Effector memory CD4-positive, alpha-beta T cell (primary cell): ENCODE data around the gene SNX20.

Experiments used
- DNase-seq, 3 donors: peaks; one replicate each; pipeline ENCODE4 v3.0.0-alpha.2; 2020
- H3K27ac ChIP-seq: 2 replicates; pipeline ENCODE4 v1.7.0; 2013; ENCODE audit warnings: mild to moderate bottlenecking, low read length, moderate library complexity; ENCODE audit not compliant: insufficient read depth, poor library complexity, severe bottlenecking
- H3K27me3 ChIP-seq: replicated peaks from 2 replicates; pipeline ENCODE4 v1.7.0; 2013; ENCODE audit warnings: mild to moderate bottlenecking, low read length; ENCODE audit not compliant: insufficient read depth, control insufficient read depth, poor library complexity, severe bottlenecking
- H3K36me3 ChIP-seq: 2 replicates; pipeline ENCODE4 v1.7.0; 2013; ENCODE audit warnings: mild to moderate bottlenecking, low read length, moderate library complexity; ENCODE audit not compliant: control insufficient read depth, insufficient read depth
- H3K4me1 ChIP-seq: 2 replicates; pipeline ENCODE4 v1.7.0; 2013; ENCODE audit warnings: low read length, mild to moderate bottlenecking; ENCODE audit not compliant: control insufficient read depth, insufficient read depth, poor library complexity, severe bottlenecking
- H3K4me3 ChIP-seq: 2 replicates; pipeline ENCODE4 v1.7.0; 2013; ENCODE audit warnings: low read length, low read depth, mild to moderate bottlenecking; ENCODE audit not compliant: insufficient read depth, poor library complexity, severe bottlenecking
- H3K9me3 ChIP-seq: 2 replicates; pipeline ENCODE4 v1.7.0; 2013; ENCODE audit warnings: mild to moderate bottlenecking, low read length, moderate library complexity; ENCODE audit not compliant: control insufficient read depth

The SNX20 gene

DNA sequence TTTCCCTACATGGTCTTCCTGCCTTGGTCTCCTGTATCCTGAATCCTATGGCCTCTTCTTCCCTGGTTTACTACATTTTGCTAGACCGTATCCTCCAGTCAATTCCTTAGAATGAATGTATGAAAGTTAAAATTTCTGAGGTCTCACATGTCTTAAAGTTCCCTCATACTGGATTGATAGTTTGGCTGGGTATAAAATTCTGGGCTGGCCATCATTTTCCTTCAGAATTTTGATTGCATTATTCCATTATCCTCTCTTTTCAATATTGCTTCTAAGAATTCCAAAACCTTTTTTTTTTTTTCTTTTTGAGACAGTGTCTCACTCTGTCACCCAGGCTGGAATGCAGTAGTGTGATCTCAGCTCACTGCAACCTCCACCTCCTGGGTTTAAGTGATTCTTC is 23.1 kb upstream of the SNX20 start:
- Histone ChIP-seq H3K27ac (no peak overlapping the region), H3K4me3 (no peak overlapping the region), H3K9me3 (peaks cover 8% of the 10 kb centered on the region), H3K36me3 (peaks cover 5% of the 10 kb centered on the region), H3K27me3 (no peaks in the 10 kb centered on the region), H3K4me1 (peaks cover 22% of the 10 kb centered on the region)
- DNase-seq, result no peak

DNA sequence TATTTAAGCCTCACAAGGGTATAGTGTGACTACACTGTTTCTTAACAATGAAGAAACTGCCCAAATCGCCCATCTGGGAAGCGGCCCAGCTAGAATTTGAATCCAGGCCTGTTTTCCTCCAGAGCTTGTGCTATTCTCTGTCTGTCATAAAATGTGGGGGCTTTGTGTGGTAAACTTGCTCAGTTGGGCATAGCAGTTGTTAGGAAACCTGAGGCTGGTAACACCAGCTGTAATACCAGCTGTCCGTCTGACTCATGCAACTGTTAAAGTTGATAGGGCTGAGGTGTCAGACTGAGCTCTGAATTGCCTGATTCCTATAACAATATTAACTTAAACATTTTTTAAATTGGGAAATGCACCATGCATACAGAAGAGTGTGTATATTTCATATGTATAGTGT is 21.6 kb upstream of the SNX20 start:
- Histone ChIP-seq H3K27me3 (no peaks in the 10 kb centered on the region), H3K4me3 (no peak overlapping the region), H3K36me3 (peaks cover 5% of the 10 kb centered on the region), H3K9me3 (peaks cover 8% of the 10 kb centered on the region), H3K4me1 (peaks cover 11% of the 10 kb centered on the region), H3K27ac (no peak overlapping the region)
- DNase-seq, result no peak

DNA sequence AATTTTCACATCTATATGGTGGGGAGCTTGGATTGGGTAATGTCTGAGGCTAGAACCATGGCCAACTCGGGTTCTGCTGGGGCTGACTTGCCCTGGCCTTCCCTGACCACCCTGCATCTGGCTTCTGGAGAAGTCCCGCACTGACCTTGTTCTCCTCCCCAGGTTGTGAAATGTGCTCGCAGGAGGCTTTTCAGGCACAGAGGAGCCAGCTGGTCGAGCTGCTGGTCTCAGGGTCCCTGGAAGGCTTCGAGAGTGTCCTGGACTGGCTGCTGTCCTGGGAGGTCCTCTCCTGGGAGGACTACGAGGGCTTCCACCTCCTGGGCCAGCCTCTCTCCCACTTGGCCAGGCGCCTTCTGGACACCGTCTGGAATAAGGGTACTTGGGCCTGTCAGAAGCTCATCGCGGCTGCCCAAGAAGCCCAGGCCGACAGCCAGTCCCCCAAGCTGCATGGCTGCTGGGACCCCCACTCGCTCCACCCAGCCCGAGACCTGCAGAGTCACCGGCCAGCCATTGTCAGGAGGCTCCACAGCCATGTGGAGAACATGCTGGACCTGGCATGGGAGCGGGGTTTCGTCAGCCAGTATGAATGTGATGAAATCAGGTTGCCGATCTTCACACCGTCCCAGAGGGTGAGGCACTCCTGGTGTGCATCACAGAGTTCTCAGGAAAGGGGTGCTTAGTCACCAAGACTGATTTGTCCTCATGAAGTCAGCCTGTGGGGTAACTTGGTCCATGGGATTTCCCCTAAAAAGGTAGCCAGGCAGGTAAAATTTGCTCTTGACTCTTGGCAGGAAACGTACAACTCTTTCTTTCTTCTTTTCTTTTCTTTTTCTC is 18.4 kb upstream of the SNX20 start:
- H3K36me3 ChIP-seq, result peaks cover 5% of the 10 kb centered on the region
- peak in 2 of 3 donors; percentile 33 to 54 for DNase-seq
- H3K27ac ChIP-seq, result peak overlapping the region; percentile 58
- peaks cover 6% of the 10 kb centered on the region for H3K9me3 ChIP-seq
- H3K4me3 ChIP-seq, result no peak overlapping the region
- peaks cover 34% of the 10 kb centered on the region for H3K4me1 ChIP-seq
- H3K27me3 ChIP-seq, result no peaks in the 10 kb centered on the region

DNA sequence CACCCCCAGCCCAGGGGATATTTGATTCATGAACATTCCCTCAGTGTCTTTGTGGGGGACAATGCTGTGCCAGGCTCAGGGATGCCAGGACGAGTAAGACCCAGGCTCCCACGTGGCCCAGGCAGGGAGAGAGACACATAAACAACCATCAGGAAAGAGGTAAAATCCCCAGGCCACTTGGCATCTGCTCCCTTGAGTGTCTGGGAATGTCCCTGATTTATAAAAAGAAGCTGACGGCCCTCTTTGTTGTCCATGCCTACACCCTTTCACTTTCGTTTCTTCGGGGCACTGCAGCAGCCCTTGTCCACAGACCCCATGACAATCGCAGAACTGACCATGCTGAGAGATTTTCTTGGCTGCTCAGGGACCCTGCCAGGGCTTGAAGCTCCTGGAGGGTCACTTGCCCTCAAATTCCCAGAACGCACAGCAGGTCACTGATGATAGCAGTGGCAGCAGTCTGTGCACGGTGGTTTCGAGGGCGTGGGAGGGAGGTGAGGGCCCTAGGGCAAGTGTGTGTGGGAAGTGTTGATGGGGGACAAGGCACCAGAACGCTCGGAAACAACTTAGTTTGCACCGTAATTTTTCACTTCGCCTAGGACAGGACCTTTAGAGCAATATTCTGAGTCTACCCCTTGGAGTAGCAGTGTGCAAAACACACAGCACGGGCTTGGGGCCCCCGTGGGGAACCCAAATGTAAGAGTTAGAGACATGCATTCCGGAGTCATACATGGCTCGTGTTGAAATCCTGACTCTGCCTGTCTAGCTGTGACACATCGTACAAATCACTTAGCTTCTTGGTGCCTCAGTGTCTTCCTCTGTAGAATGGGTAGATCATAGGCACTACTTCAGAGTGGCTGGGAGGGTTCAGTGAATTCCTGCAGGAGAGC is 17.0 kb upstream of the SNX20 start:
- H3K4me1 ChIP-seq, result peaks cover 44% of the 10 kb centered on the region
- peak overlapping the region; percentile 75 for H3K27ac ChIP-seq
- H3K4me3 ChIP-seq, result peak overlapping the region; percentile 49
- no peaks in the 10 kb centered on the region for H3K9me3 ChIP-seq
- peak in 2 of 3 donors; percentile 25 to 46 for DNase-seq
- H3K27me3 ChIP-seq, result no peaks in the 10 kb centered on the region
- no peaks in the 10 kb centered on the region for H3K36me3 ChIP-seq

DNA sequence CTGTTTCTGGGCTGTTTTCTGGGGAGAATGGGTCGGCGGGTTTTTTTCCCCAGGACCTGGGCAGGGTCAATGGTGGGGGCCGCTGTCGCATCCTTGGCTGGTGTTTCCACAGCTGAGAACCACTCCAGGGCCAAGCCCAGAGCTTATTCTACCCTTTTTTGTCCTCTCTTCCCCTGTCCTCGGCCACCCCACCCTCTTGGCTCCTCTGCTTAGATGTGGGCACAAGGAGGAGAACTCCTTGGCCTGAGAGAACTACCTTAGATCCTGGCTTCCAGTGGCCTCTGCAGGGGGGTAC is 16.3 kb upstream of the SNX20 start:
- H3K4me1 ChIP-seq, result peaks cover 44% of the 10 kb centered on the region
- peak overlapping the region; percentile 75 for H3K27ac ChIP-seq
- H3K9me3 ChIP-seq, result no peaks in the 10 kb centered on the region
- no peaks in the 10 kb centered on the region for H3K27me3 ChIP-seq
- no peak for DNase-seq
- no peaks in the 10 kb centered on the region for H3K36me3 ChIP-seq
- H3K4me3 ChIP-seq, result peak overlapping the region; percentile 49

DNA sequence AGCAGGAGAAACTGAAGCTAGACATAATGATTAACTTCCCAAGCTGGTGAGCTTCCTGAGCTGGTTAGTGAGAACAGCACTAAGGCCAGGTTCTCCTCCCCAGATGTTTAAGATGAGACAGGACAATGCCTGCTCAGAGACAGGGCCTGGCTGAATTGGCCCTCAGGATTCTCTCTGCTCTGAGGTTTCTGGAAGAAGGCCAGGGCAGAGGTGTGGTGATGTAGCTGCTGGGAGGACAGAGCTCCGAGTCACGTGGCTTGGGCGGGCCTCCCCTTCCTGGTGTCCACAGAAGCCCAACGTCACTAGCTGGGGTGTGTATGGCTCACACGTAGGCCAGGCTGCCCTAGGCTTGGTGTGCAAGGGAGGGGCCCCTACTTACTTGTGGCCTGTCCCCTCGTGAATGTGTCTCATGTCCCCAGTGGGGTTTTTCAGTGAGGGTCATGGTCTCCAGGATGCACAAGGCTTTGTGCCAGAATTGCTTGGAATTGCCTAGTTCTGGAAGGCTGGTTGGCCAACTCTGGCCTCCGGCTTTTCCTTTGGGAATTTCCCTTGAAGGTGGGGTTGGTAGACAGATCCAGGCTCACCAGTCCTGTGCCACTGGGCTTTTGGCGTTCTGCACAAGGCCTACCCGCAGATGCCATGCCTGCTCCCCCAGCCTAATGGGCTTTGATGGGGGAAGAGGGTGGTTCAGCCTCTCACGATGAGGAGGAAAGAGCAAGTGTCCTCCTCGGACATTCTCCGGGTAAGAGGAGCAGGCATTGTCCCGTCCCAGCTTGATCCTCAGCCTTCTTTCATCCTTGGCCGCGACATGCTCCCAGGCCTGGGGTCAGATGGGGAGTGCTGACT is 15.7 kb upstream of the SNX20 start:
- Histone ChIP-seq H3K4me1 (peaks cover 44% of the 10 kb centered on the region), H3K27ac (peak overlapping the region; percentile 75), H3K4me3 (peak overlapping the region; percentile 49), H3K27me3 (no peaks in the 10 kb centered on the region), H3K36me3 (no peaks in the 10 kb centered on the region), H3K9me3 (no peaks in the 10 kb centered on the region)
- DNase-seq, result peak; percentile 62 to 72 (median 65)

DNA sequence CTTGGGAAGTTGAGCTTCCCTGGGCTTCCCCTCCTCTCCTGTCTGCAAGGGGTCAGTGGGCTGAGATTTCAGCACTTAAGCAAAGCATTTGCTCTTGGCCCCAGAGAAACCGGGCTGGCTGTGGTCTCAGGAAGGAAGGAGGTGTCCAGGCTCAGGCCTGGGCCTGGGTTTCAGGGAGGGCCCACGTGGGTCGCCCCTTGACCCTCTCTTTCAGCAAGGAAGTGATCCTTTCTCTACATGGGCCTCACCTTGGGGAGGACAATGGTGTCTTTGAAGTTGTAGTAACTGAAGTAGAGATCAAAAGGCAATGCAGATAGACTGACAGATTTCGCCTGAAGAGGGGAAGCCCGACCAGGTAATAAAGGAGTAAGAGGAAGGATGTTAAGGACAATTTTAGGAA is 15.0 kb upstream of the SNX20 start:
- Histone ChIP-seq H3K4me3 (no peak overlapping the region), H3K4me1 (peaks cover 44% of the 10 kb centered on the region), H3K27ac (peak overlapping the region; percentile 75), H3K27me3 (no peaks in the 10 kb centered on the region), H3K36me3 (no peaks in the 10 kb centered on the region), H3K9me3 (no peaks in the 10 kb centered on the region)
- DNase-seq, result no peak

DNA sequence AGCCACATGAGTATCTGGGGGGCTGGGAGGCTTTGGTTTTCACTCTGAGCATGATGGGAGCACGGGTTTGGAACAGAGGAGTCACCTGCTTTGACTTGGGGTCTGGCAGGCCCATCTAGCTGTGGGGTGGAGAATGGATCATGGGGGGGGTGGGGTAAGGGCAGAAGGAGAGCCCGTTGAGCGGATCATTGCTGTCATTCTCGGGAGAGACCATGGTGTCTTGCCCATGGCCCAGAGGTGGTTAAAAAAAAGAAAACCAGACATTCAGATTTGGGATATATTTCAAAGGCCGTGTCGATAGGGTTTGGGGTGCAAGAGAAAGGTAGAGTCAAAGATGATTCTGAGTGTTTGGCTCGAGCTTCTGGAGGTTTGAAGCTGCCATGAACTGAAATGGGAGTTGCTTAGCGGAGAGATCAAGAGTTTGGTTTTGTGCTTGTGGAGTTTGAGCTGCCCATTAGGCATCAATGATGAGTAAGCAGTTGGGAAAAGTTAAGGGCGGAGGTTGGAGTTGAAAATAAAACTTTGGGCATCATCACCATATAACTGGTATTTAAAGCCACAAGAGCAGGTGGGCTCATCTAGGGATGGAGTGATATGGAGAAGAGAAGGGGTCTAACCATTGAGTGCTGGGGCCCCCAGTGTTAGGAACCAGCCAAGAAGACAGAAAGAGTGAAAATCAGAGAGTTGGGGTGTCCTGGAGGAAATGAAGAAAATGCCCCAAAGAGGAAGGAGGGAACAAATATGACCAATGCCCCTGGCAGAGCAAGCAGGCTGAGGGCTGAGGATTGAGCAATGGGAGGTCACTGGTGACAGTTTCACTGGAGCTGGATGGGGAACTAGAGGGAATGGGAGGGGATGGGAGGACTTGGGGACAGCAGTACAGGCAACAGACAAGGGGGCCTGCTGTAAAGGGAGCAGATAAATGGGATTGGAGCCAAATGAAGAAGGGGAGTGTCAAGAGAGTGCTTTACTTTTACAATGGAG is 14.2 kb upstream of the SNX20 start:
- H3K4me1 ChIP-seq, result peaks cover 44% of the 10 kb centered on the region
- H3K9me3 ChIP-seq, result no peaks in the 10 kb centered on the region
- H3K27ac ChIP-seq, result peak overlapping the region; percentile 75
- H3K36me3 ChIP-seq, result no peaks in the 10 kb centered on the region
- no peaks in the 10 kb centered on the region for H3K27me3 ChIP-seq
- no peak for DNase-seq
- no peak overlapping the region for H3K4me3 ChIP-seq

DNA sequence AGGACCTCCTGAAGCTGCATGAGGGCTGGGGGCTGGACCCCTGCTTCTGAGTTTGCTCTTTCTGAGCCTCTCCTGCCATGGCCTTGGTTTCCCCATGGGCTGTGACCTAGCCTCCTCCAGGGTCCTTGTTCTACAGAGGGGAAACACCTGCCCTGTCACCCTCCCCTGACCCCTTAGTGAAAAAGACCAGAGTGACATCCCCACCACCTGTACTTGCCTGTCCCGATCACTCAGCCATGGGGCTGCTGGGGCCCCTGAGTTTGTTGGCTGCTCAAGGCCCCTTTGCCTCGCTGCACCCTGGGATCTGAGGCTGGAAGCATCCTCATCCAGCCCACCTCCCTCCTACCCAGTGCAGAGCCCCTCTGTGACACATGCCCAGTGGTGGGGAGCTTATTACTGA is 13.1 kb upstream of the SNX20 start:
- H3K27ac ChIP-seq, result no peak overlapping the region
- H3K9me3 ChIP-seq, result no peaks in the 10 kb centered on the region
- H3K4me3 ChIP-seq, result peak overlapping the region; percentile 63
- no peaks in the 10 kb centered on the region for H3K27me3 ChIP-seq
- peaks cover 38% of the 10 kb centered on the region for H3K4me1 ChIP-seq
- no peak for DNase-seq
- no peaks in the 10 kb centered on the region for H3K36me3 ChIP-seq
